ENCODE measurements around the gene IQGAP1.

DNA sequence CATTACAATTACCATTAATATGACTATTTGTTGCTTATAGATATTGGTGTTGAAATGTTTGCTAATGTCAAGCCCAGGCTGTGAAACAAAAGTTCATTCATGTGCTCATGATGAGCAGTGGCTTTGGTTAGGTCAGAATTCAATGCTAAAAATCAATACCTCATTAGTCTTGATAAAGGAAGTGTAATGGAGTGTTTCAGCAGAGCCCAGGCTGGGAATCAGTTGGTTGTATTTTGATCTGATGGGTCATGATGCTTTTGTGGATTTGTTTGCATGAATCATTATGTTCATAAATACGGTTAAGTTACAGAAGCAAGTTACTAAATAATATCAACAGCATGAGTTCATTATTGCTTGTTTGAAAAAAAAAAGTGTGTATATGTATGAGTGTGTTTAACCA, 49.5 kb upstream of the IQGAP1 start:
- TF ChIP-seq, protein P1, sequence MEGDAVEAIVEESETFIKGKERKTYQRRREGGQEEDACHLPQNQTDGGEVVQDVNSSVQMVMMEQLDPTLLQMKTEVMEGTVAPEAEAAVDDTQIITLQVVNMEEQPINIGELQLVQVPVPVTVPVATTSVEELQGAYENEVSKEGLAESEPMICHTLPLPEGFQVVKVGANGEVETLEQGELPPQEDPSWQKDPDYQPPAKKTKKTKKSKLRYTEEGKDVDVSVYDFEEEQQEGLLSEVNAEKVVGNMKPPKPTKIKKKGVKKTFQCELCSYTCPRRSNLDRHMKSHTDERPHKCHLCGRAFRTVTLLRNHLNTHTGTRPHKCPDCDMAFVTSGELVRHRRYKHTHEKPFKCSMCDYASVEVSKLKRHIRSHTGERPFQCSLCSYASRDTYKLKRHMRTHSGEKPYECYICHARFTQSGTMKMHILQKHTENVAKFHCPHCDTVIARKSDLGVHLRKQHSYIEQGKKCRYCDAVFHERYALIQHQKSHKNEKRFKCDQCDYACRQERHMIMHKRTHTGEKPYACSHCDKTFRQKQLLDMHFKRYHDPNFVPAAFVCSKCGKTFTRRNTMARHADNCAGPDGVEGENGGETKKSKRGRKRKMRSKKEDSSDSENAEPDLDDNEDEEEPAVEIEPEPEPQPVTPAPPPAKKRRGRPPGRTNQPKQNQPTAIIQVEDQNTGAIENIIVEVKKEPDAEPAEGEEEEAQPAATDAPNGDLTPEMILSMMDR (conservative IDR thresholded peaks at IDR 0.05) = no peak
- no peak for TF ChIP-seq ZFX (IDR thresholded peaks at IDR 0.05)

Measured in C4-2B (cell line).